RCC 7860 (cell line): ENCODE results near the gene FREM1.
"Not testable (repeated sequence)": the region's sequence is repeated elsewhere in the genome, so short reads cannot be mapped to it uniquely, and the experiment has no call there.

ENCODE experiments used
- DNase-seq: peaks from one replicate; pipeline ENCODE4 v3.0.0-alpha.2; 2015; ENCODE audit warnings: low spot score
- FAIRE-seq: peaks from 2 replicates; lab custom pipeline; 2012; peaks lifted over from hg19 to GRCh38; lab: Jason Lieb, UNC

Gene FREM1

GRCh38 chr9:14909961-14910805 lies at the start of gene FREM1:
FREM1 (minus strand) TSS chr9:14910428; CDS start chr9:14868977, 41,451 bp downstream.
- FAIRE-seq (no peak), DNase-seq (no peak)

- DNase-seq (no peak), FAIRE-seq (no peak)
Observed at GRCh38 chr9:14958989-14959388, 48.8 kb upstream of the FREM1 start.

GRCh38 chr9:14957109-14957508 lies 46.9 kb upstream of the FREM1 start:
- DNase-seq (no peak), FAIRE-seq (no peak)

GRCh38 chr9:14956208-14956607 lies 46.0 kb upstream of the FREM1 start:
- FAIRE-seq = no peak
- DNase-seq = no peak

DNA sequence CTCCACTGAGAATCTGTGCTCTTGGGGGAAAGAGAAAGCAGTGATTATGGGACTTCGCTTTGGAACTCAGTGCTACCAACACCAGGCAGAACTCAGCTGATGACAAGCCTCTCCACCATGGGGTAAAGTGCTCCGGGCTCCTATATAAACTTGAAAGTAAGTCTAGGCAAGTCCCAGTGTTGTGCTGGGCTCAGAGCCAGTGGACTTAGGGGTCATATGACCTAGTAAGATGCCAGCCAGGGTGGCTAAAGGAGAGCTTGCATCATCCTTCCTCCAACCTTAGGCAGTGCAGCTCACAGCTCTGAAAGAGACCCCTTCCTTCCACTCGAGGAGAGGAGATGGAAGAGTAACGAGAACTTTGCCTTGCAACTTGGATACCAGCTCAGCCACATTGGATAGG lies 35.1 kb upstream of the FREM1 start:
- no peak for FAIRE-seq
- no peak for DNase-seq

GRCh38 chr9:14941501-14942405 lies 31.5 kb upstream of the FREM1 start:
- DNase-seq (no peak), FAIRE-seq (no peak)

DNA sequence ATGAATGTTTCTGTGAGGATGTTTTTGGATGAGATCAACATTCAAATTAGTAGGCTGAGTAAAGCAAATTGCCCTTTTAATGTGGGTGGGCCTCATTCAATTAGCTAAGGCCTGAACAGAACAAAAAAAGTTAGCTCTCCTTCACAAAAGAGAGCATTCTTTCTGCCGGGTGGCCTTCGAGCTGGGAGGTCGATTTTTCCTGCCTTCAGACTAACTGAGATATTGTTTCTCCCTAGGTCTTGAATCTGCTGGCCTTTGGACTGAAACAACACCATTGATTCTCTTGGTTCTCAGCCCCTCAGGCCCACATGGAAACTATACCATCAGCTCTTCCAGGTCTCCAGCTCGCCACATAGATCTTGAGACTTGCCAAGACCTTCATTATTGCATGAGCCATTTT lies 29.1 kb upstream of the FREM1 start:
- DNase-seq (no peak), FAIRE-seq (no peak)

GRCh38 chr9:14937216-14937615 lies 27.0 kb upstream of the FREM1 start:
- FAIRE-seq = no peak
- DNase-seq = no peak

GRCh38 chr9:14936491-14936890 lies 26.3 kb upstream of the FREM1 start:
- no peak for DNase-seq
- no peak for FAIRE-seq

GRCh38 chr9:14935964-14936363 lies 25.7 kb upstream of the FREM1 start:
- FAIRE-seq (no peak), DNase-seq (no peak)

GRCh38 chr9:14935106-14935751 lies 25.0 kb upstream of the FREM1 start:
- DNase-seq = no peak
- FAIRE-seq = no peak

- DNase-seq = no peak
- no peak for FAIRE-seq
Observed at GRCh38 chr9:14932641-14933040, 22.4 kb upstream of the FREM1 start.

GRCh38 chr9:14932231-14932630 lies 22.0 kb upstream of the FREM1 start:
- FAIRE-seq = no peak

GRCh38 chr9:14926941-14927624 lies 16.9 kb upstream of the FREM1 start:
- FAIRE-seq = no peak
- no peak for DNase-seq

More at GRCh38 chr9:14932231-14932630, 22.0 kb upstream of the FREM1 start:
- no peak for DNase-seq

GRCh38 chr9:14924230-14925219 lies 14.3 kb upstream of the FREM1 start:
- DNase-seq (no peak), FAIRE-seq (no peak)

DNA sequence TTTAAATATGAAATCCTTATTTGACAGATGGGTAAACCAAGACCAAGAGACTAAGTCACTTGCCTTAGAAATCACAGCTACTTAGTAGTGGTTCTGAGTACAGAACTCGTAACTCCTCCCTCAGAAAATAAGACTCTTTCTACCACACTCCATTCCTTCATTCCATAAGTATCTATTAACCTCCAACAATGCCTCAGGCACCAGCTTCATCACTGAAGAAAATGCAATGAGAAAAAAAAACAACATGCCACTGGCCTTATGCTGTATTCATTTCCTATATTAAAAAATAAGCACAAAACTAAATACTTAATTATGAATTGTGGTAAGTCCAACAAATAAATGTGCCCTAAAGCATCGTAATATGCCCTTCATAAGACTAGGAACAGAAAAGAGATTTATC lies 13.5 kb upstream of the FREM1 start:
- FAIRE-seq (no peak), DNase-seq (no peak)

- not testable (repeated sequence) for FAIRE-seq
Observed at GRCh38 chr9:14920805-14921204, 10.6 kb upstream of the FREM1 start.

GRCh38 chr9:14913366-14913765 lies 3.1 kb upstream of the FREM1 start:
- DNase-seq (no peak), FAIRE-seq (no peak)

More at GRCh38 chr9:14920805-14921204, 10.6 kb upstream of the FREM1 start:
- not testable (repeated sequence) for DNase-seq

GRCh38 chr9:14912859-14913258 lies 2.6 kb upstream of the FREM1 start:
- no peak for FAIRE-seq
- no peak for DNase-seq
